GM21619 (cell line): ENCODE data around the gene IGLL5.

Experiments
- ATAC-seq: cut with Tn5 transposase; IDR thresholded peaks from one replicate; pipeline ENCODE4 v1.9.1; 2021; ENCODE audit not compliant: unreplicated experiment

The IGLL5 gene

DNA sequence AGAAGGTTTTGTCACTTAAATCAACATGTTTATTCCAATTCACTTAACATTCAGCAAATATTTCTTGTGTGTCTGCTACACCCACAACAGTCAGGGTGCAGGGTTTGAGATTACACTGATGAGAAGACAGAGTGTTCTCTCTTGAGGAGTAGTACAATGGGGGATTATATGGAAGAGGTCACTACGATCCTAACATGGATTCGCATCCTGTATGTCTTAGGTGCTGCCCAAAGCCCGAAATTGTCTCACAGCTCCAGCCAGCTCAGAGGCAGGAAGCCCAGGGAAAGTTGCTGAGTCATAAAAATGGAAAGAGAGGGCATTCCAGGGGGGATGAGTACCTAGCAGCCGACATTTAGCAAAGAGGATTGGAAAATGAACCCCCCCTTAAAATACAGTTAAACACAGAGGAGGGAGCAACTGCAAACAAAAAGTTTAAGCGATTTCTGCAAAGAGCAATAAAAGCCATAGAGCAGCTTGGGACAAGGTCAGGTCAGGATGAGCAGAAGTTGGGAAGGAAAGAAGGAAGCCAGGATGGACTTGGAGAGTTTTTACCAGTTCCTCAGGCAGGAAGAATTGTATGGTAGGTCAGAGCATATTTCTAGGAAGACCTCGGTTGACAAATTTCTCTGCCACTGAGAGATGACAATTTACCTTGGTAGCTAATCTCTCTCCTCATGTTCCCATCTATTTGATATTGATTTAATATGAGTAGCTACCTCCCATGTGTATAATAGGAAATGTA, 49.5 kb downstream of the IGLL5 start:
- ATAC-seq = no peak

DNA sequence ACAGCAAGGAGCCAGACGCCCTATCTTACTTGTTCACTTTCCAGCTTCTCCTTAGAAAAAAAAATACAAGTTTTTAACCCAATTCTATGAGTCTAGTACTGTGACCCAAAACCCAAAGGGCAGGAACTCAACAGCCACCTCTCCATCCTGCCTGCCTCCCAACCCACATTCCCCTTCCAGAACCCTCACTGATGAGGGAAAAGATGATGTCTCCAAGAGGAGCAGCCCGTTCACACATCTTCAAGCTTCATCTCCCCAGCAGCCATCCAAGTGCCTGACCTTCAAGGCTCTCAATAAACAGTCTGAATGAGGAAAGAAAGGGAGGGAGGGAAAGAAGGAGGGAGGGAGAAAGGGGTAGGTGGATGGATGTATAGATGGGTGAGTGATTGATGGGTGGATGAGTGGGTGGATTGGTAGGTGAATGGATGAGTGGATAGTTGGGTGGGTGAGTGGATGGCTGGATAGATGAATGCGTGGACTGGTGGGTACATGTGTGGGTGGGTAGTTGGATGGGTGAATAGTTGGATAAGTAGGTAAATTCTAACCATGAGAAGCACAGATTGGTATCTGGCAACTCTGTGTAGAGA, 50.4 kb downstream of the IGLL5 start:
- no peak for ATAC-seq

DNA sequence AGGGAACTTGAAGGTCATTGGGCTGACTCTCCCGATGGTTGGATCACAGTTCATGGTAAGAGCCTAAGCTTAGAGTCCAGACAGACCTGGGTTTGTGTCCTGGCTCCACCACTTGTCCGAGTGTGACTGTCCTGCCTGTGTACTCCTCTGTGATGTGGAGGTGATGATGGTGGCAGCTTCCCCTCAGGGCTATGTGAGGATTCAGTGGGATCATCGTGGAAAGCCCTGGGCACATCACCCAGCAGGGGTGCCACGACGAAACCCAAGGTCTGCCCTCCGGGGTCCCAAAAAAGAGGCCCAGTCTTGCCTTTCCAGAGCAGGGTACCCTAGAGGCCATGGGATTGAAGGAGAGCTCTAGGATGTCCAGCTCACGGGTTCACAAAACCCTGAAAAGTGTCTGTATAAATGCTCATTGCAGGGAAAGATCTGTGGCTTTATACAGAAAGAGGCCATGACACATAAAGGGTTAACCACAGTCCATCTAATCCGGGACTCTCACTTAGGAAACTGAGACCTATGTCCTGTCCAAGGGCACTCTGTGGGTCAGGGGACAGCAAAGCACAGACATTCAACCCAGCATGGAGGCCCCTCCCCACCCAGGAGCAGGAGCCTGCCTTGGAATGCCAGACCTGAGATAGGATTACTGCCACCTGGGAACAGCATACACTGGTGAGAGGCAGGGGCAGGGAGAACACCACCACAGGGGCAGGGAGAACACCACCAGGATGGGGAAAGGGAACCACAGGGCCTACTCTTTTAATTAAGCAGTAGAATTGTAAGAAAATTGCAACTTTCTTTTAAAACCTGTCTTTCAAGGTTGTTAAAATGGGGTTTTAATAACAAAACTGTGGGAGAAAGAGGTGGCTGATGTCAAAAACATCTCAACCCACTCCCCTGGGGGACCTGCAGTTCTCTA, 51.3 kb downstream of the IGLL5 start:
- no peak for ATAC-seq

DNA sequence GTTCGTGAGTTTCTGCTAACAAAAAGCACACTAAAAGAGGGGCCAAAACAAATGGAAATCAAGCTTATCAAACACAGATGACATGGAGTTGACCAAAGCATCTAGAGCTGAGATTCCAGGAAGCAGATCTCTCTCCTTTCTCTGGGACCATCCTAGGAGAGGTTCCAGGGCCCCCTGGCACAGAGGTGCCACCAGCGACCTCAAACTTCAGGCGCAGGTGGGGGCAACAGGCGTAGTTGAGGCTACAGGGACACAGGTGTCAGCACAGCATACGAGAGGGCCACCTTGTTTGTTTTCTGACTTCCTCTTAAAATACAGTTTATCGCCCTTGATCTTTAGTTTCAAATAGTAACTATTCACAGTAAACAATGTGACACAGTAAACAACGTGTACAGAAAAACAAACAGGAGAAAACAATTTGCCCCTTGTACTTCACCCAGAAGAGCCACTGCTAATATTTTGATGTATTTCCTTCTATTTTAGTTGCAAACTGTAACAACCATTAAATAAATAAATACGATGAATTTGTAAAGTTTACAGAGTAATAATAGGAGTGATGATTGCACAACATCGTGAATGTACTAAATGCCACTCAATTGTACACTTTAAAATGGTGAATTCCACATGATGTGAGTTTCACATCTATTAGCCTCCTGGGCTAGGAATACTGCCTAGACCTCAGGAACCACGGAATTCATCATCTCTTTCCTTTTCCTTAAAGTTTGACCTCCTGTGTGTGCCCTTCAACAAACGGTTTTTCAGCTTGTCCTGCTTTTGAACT, 52.2 kb downstream of the IGLL5 start:
- no peak for ATAC-seq

DNA sequence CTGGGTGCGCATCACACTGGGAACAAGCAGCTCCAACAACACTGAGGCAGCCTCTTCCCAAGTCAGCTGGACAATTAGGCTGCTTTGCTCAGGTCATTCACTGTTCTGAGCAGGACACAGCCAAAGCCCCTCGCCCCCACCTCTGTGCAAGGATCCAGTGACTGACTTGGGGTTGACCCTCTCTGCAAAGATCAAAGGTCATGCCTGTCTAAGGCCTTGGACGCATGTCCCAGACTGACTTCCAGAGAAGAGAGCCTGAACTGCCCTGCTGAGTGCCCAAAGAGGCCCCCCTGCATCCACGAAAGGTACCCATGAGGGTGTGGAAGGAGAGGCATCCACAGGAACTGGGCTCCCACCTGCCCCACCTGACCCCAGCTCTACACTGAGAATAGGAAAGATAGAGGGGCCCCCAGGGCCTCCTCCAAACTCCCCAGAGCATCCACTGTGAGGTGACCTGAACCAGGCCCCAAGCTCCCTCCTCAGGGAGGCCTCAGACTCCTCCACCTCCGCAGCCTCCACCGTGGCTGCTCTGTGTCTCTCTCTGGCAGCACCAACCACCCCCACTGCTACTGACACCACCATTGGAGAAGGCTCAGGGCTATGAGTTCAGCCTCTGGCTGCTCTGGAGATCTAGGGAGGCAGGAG, 53.5 kb downstream of the IGLL5 start:
- no peak for ATAC-seq

DNA sequence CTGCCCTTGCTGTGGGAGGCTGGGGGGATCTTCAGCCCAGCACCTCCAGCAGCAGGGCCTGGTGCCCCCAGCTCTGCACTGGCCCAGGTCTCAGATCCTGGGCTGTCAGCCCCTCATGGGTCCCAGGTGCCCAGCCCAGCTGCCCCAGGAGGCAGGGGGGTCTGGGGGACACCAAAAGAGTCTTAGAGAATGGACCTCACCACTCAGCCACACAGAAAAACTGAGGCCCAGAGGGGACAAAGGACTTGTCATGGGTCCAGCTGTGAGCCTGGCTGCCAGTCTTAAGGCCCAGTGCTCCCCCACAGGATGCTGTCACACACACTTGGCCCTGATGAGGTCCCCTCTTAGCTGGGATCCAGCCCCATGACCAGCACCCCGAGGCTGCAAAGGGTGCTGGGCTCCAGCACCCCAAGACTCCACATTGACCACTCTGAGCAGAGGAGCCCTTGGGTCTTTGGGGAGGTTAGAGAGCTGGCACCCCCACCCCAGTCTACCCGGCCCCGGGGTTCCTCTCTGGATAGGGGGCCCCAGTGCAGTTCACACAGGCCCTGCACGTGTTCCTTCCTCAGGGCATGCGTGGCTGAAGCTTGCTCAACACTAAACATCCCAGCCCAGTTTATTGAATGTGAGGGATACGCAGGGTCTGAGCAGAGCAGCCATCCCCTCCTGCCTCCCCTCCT, 54.4 kb downstream of the IGLL5 start:
- ATAC-seq = no peak

DNA sequence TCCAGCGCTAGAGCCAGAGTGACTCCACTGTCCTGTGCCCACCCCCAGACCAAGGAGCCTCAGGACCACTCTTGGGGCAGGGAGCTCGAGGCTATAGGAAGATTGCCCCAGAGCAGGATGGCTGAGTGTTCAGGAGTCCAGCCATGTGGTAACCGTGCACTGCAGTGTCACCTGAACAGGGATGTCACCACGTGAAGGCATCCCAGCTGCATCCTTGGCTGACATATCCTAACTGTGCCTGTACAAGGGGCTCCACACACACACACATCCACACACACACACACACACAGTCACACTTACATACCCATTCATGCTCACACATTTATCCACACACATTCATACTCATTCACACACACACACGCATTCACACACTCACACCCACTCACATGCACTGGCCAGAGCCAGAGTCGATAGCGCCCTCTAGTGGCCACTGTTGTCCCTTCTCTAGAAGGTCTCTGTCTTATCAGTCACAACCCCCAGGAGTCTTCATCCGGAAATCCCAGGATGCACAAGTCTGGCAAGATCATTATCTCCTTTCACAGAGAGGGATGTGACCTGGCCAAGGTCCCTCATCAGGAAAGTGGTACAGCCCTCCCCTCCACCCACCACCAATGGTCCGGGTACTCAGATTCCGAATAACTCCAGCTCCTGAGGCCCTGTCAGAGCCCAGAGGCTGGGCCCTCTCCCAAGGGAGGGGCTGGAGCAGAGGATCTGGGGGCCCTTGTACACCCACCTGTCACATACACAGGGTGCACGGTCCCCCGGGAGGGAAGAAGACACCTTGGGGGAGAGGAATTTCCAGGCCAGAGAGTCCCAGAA, 55.1 kb downstream of the IGLL5 start:
- ATAC-seq = no peak

DNA sequence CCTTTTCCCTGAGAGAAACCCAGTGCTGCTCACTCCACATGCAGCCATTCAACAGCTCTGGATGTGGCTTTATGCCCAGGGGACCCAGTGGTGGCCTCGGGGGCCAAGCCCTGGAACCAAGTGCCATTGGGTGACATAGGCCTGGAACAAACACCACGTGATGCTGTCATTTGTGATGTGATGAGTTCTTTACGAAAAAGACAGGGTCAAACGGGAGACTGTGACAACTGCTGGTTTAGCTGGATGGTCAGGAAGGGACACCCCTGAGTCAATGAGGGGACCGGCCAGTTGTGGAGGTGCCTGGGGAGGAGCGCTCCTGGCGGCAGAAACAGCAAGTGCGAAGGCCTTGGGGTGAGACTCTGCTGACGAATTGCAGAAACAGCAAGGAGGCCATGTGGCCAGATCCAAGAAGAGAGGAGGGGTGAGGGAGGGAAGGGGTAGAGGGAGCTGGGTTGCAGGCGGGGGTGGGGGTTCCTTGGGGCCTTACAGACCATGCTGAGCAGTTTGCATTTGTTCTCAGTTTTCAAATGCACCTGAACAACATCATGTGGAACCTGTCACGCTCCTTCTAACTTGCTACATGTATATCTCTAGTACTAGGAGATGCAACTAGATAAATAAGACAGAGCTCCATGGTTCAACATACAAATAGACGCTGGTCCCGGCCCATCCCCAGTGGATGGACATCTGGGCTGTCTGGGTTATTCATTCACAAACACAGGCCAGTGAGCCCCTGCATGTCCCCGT, 56.1 kb downstream of the IGLL5 start:
- no peak for ATAC-seq

DNA sequence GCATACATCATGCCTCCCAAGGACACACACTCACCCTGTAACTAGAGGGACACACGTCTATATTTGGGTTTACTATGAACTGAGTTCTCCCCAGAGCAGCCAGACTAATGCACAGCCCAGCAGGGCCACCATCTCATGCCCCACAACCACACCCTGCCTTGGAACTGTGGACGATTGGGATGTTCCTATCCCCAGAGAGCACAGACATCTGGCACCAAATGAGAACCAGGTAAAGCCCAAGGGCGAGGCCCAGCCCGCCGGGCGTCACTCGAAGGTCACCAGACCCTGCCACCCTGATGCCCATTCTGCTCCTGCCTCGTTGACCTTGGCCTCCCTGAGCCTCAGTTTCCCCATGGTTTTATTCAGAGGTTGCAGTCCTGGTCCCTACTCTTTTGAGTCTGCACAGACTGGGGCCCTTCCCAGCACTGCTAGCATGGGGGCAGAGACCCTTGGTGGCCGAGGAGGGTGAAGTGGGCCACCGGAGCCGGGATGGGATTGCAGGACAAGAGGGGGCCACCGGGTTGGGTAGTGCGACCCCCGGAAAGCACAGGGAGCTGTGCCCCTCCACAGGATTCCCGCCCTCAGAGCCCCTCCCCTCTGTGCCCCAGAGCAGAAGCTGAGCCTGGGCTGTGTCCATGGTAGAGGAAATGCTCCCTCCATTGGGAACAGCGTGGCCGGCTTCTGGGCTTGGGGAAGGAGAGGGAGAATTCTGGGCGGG, 56.8 kb downstream of the IGLL5 start:
- no peak for ATAC-seq

DNA sequence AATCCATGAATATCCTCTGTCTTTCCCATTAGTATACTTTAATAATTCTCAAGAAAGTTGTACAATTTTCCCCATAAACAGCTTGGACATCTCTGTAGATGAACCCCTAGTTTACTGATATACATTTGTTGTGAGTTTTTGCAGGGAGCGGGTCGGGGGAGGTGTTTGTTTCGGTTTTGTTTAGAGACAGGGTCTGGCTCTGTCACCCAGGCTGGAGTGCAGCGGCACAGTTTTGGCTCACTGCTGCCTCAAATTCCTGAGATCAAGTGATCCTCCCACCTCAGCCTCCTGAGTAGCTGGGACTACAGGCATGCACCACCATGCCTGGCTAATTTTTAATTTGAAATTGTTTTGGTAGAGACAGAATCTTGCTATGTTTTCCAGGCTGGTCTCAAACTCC, 57.6 kb downstream of the IGLL5 start:
- no peak for ATAC-seq
